NCI-H2196 (cell line): Measurements from ENCODE around the gene MSX1.

ENCODE experiments used
- DNase-seq: peaks from one replicate; lab custom pipeline; 2025; ENCODE audit not compliant: unreplicated experiment; lab: John Stamatoyannopoulos, UW

MSX1 gene

GRCh38 chr4:4899202-4899925 is 39.9 kb downstream of the MSX1 start:
- no peak for DNase-seq

- no peak for DNase-seq
Measured at GRCh38 chr4:4901877-4902276, 42.4 kb downstream of the MSX1 start.

GRCh38 chr4:4912155-4912554 is 52.7 kb downstream of the MSX1 start:
- DNase-seq, result no peak

GRCh38 chr4:4913147-4913561 is 53.7 kb downstream of the MSX1 start:
- DNase-seq, result no peak
